Colonic mucosa (tissue), 4 donors: ENCODE measurements around the gene WDR33. TPM values are rescaled to one million over a fixed set of nuclear protein-coding genes. Genes with fewer than 3 reads are reported as not detected.

ENCODE experiments used
- DNase-seq: peaks from one replicate; pipeline ENCODE4 v3.0.0-alpha.2; 2020
- H3K27ac ChIP-seq: fragments of 200-600 bp; one replicate; pipeline ENCODE4 v1.8.0; 2021
- H3K27me3 ChIP-seq: fragments of 200-600 bp; one replicate; pipeline ENCODE4 v1.8.0; 2021
- H3K36me3 ChIP-seq: fragments of 200-600 bp; one replicate; pipeline ENCODE4 v1.8.0; 2021
- H3K4me1 ChIP-seq: fragments of 200-600 bp; one replicate; pipeline ENCODE4 v1.8.0; 2021; ENCODE audit warnings: mild to moderate bottlenecking
- H3K4me3 ChIP-seq: fragments of 200-600 bp; one replicate; pipeline ENCODE4 v1.8.0; 2021
- H3K9ac ChIP-seq, 2 donors: one replicate each; pipeline ENCODE4 v1.7.0; 2013; ENCODE audit warnings: control low read depth in 2 of 2, low read depth in 2 of 2, low read length in 2 of 2
- H3K9me3 ChIP-seq: fragments of 200-600 bp; one replicate; pipeline ENCODE4 v1.8.0; 2021
- intact Hi-C: fragments of 100-400 bp; cut with DNase I; formaldehyde crosslinking; loops from one replicate; pipeline ENCODE4 v1.14.1; 2022
- total RNA-seq, 2 donors: library from RNA; stranded (reverse); fragmentation: NEBNext Ultra II Directional in 1 of 2; extraction: Animal tissue kit (Norgen Biotek cat#: 25700) in 1 of 2; gene quantifications; one replicate each; pipeline ENCODE4 v1.2.1, GENCODE V29; 2021
- TF ChIP-seq, protein P1 (sequence below): fragments of 200-600 bp; IDR thresholded peaks from one replicate; pipeline ENCODE4 v1.8.0; 2022; ENCODE audit warnings: antibody characterized with exemption, mild to moderate bottlenecking
- donor health status: healthy.
- donor health status: DM: no; HTN: no; CAD: no.
- donor health status: DM: no; HTN: no; CAD: no.

Gene WDR33
- total RNA-seq, 2 donors from 2014 or later, result 48.1 to 59.4 TPM

DNA sequence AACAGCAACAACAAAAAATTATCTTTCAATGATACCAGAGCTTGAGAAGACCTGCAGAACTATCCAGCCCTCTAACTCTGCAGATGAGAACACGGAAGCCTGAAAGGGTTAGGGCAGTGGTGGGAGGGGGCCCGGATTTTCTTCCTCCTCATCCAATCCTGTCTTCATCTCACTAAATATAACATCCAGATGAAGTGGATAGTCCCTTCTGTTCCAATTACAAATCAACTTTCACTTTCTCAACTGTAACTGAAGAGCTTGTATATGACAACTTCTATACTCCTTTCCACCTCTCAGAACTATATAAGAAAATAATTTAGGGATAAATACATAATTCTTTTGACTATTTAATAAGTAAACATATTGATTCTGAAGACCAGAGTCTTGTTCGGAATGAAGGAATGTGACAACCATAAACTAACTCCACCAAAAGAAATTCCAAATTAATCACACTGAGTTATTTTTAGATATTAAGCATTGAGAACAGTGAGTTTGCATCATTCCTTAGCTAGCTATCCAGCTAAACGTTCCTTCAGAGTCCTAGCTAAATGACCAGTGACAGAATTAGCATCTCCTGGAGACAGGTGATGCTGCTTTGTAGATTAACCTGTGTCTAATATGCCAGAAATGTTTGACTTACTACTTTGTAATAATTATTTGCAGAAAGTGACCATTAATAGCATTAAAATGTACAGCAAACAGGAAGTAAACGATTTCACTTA lies 77.0 kb downstream of the WDR33 start:
- Histone ChIP-seq H3K9me3 (no peaks in the 10 kb centered on the region), H3K36me3 (no peaks in the 10 kb centered on the region), H3K27me3 (no peaks in the 10 kb centered on the region), H3K4me1 (no peaks in the 10 kb centered on the region), H3K4me3 (no peak overlapping the region), H3K27ac (no peak overlapping the region), H3K9ac (no peak overlapping the region)
- TF ChIP-seq, protein P1, sequence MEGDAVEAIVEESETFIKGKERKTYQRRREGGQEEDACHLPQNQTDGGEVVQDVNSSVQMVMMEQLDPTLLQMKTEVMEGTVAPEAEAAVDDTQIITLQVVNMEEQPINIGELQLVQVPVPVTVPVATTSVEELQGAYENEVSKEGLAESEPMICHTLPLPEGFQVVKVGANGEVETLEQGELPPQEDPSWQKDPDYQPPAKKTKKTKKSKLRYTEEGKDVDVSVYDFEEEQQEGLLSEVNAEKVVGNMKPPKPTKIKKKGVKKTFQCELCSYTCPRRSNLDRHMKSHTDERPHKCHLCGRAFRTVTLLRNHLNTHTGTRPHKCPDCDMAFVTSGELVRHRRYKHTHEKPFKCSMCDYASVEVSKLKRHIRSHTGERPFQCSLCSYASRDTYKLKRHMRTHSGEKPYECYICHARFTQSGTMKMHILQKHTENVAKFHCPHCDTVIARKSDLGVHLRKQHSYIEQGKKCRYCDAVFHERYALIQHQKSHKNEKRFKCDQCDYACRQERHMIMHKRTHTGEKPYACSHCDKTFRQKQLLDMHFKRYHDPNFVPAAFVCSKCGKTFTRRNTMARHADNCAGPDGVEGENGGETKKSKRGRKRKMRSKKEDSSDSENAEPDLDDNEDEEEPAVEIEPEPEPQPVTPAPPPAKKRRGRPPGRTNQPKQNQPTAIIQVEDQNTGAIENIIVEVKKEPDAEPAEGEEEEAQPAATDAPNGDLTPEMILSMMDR, result no peak
- intact Hi-C loops, result no loop called here
- no peak for DNase-seq

DNA sequence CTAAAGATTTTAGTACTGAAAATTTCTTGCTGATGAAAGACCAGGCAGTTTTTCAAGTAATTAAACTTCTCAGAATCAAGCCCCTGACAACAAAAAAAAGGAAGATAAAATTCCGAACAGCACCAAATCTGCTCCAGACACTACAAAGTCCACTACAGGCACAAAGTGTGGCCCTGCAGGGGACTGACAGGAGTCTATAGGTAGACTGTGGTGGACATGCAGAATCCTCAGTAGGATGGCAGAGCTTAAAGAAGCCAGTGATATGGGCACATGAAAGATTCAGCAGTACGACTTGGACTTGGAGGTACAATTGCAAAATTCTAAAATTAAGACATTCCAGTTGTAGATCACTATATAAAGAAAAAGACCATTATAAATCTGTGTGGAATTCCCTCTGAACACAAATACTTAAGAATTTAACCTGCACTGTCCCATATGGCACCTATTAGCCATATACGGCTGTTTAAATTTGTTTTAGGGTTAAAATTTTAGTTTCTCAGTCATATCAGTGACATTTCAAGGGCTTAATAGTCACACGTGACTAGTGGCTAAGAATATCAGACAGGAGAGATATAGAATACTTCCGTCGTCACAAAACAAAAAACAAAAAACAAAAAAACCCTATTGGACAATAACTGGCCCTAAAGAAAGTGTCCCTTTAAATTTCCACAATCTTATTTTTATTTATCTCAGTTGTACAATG lies 77.7 kb downstream of the WDR33 start:
- H3K4me1 ChIP-seq, result no peaks in the 10 kb centered on the region
- TF ChIP-seq, protein P1, result no peak
- intact Hi-C loops, result no loop called here
- H3K36me3 ChIP-seq, result no peaks in the 10 kb centered on the region
- no peak overlapping the region for H3K27ac ChIP-seq
- H3K4me3 ChIP-seq, result no peak overlapping the region
- no peak overlapping the region for H3K9ac ChIP-seq
- H3K27me3 ChIP-seq, result no peaks in the 10 kb centered on the region
- DNase-seq, result no peak
- H3K9me3 ChIP-seq, result no peaks in the 10 kb centered on the region

DNA sequence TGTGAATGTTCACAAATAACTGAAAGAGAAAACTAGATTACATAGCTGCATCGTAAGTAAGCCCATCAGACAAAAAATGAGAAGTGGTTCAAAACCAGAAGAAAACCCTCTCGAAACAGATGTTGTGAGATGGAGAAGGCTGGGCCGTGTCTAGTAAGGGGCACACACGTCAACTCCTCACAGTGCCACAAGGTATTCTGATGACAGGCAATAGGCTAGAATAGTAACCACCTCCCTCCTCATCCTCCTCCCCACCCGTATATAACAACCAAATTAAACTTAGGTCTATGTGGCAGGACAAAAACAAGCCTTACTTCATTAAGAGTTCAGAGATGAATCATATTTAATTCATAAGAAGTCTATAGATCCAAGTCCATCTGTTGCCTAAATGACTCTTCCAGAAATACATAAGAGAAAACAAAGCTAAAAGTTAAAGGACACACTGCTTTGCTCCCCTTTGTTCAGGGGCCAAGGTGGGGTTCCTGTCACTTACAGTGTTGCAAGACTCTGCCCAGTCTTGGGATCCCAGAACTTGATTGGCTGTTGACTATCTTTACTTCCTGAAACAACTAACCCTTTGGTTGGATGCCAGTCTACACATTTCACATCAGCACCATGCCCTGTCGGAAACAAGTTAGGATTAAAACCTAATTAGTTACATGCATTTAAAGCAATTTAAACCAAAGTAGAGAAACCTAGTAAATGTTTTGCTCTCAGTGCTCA lies 84.7 kb downstream of the WDR33 start:
- no peaks in the 10 kb centered on the region for H3K9me3 ChIP-seq
- DNase-seq, result no peak
- H3K36me3 ChIP-seq, result no peaks in the 10 kb centered on the region
- intact Hi-C loops, result no loop called here
- H3K4me1 ChIP-seq, result no peaks in the 10 kb centered on the region
- H3K27ac ChIP-seq, result no peak overlapping the region
- H3K9ac ChIP-seq, result no peak overlapping the region
- TF ChIP-seq, protein P1, result no peak
- no peak overlapping the region for H3K4me3 ChIP-seq
- no peaks in the 10 kb centered on the region for H3K27me3 ChIP-seq

DNA sequence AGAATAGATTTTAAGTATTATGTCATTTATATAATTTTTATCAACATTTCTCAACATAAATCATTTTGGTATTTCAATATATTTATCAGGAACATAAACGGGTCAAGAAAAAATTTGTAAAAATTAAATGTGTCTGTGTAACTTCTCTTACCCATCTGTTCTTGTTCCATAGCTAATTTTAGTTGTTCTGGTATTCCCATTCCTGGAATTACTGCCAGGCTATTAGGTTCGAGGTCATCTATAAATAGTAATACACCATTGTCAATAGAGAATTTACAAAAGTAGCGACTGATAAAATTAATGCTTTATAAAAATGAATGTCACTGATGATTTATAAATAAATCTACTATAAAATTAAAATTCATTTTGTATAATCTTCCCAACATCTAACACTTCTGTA lies 88.2 kb downstream of the WDR33 start:
- intact Hi-C loops, result no loop called here
- Histone ChIP-seq H3K4me3 (no peak overlapping the region), H3K27me3 (no peaks in the 10 kb centered on the region), H3K9me3 (no peaks in the 10 kb centered on the region), H3K36me3 (peaks cover 17% of the 10 kb centered on the region), H3K9ac (no peak overlapping the region), H3K4me1 (no peaks in the 10 kb centered on the region), H3K27ac (no peak overlapping the region)
- TF ChIP-seq, protein P1, result no peak
- DNase-seq, result no peak

DNA sequence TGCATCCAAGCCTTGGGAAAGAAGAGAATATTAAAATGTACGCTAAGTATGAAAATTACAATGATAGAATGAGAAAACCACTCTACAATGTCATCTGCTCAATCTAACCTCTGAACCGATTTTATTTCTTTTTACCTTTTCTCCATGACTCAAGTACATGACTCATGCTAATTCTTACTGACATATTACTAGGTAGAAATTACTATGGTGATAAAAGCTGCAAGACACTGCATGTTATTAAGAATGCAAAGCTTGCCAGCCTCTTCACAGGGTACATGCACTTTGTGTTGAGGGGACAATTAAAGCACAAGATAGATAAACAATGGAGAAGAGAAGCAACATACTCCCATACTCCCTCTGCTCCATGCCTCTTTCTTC lies 89.0 kb downstream of the WDR33 start:
- DNase-seq, result no peak
- H3K27me3 ChIP-seq, result no peaks in the 10 kb centered on the region
- H3K36me3 ChIP-seq, result peaks cover 17% of the 10 kb centered on the region
- intact Hi-C loops, result no loop called here
- H3K27ac ChIP-seq, result no peak overlapping the region
- H3K4me3 ChIP-seq, result no peak overlapping the region
- no peaks in the 10 kb centered on the region for H3K4me1 ChIP-seq
- TF ChIP-seq, protein P1, result no peak
- no peaks in the 10 kb centered on the region for H3K9me3 ChIP-seq
- H3K9ac ChIP-seq, result no peak overlapping the region
